SK-N-SH treated with all-trans-retinoic acid at 6 μM for 48 hours (cell line): ENCODE data around the gene GBGT1.

ENCODE experiments used
- ARNTL ChIP-seq: fragments of 450-650 bp; formaldehyde crosslinking; IDR thresholded peaks from 2 replicates; pipeline ENCODE4 v1.5.0; 2020; ENCODE audit warnings: low read depth, mild to moderate bottlenecking, moderate library complexity, borderline replicate concordance
- CREB5 ChIP-seq: fragments of 250-450 bp; sonication (Bioruptor Pico); IDR thresholded peaks from 2 replicates; pipeline ENCODE4 v1.5.1; 2020; ENCODE audit warnings: low read depth, mild to moderate bottlenecking, moderate library complexity
- ESRRG ChIP-seq: fragments of 250-450 bp; sonication (Bioruptor Pico); IDR thresholded peaks from 2 replicates; pipeline ENCODE4 v1.6.1; 2021; ENCODE audit warnings: mild to moderate bottlenecking
- PATZ1 ChIP-seq: fragments of 250-450 bp; sonication (Bioruptor Pico); IDR thresholded peaks from 2 replicates; pipeline ENCODE4 v1.8.0; 2020; ENCODE audit warnings: mild to moderate bottlenecking, moderate library complexity, borderline replicate concordance
- POU6F1 ChIP-seq: fragments of 250-450 bp; sonication (Bioruptor Pico); IDR thresholded peaks from 2 replicates; pipeline ENCODE4 v1.8.0; 2021; ENCODE audit warnings: low read depth, mild to moderate bottlenecking, moderate library complexity, borderline replicate concordance
- PPARA ChIP-seq: fragments of 250-450 bp; sonication (Bioruptor Pico); IDR thresholded peaks from 2 replicates; pipeline ENCODE4 v1.5.0; 2020; ENCODE audit warnings: mild to moderate bottlenecking, borderline replicate concordance
- RARB ChIP-seq: fragments of 250-450 bp; sonication (Bioruptor Pico); IDR thresholded peaks from 2 replicates; pipeline ENCODE4 v1.8.0; 2021; ENCODE audit warnings: mild to moderate bottlenecking, moderate library complexity
- SNAI2 ChIP-seq: fragments of 250-450 bp; sonication (Bioruptor Pico); IDR thresholded peaks from 2 replicates; pipeline ENCODE4 v1.5.0; 2020; ENCODE audit warnings: mild to moderate bottlenecking, moderate library complexity
- TOX ChIP-seq: fragments of 250-450 bp; sonication (Bioruptor Pico); IDR thresholded peaks from 2 replicates; pipeline ENCODE4 v1.8.0; 2021; ENCODE audit warnings: mild to moderate bottlenecking, moderate library complexity, borderline replicate concordance
- ZC3H10 ChIP-seq: fragments of 250-450 bp; sonication (Bioruptor Pico); IDR thresholded peaks from 2 replicates; pipeline ENCODE4 v1.5.1; 2021; ENCODE audit warnings: mild to moderate bottlenecking, moderate library complexity
- ZFP3 ChIP-seq: fragments of 250-450 bp; sonication (Bioruptor Pico); IDR thresholded peaks from 2 replicates; pipeline ENCODE4 v1.5.0; 2020; ENCODE audit warnings: mild to moderate bottlenecking, moderate library complexity
- ZFP30 ChIP-seq: fragments of 450-650 bp; formaldehyde crosslinking; IDR thresholded peaks from 2 replicates; pipeline ENCODE4 v1.5.0; 2022; ENCODE audit warnings: mild to moderate bottlenecking, moderate library complexity
- ZNF565 ChIP-seq: fragments of 450-650 bp; formaldehyde crosslinking; conservative IDR thresholded peaks from 2 replicates; pipeline ENCODE4 v1.5.0; 2020; ENCODE audit warnings: low read depth, mild to moderate bottlenecking, moderate library complexity
- ZNF8 ChIP-seq: fragments of 450-650 bp; formaldehyde crosslinking; IDR thresholded peaks from 2 replicates; pipeline ENCODE4 v1.5.0; 2020; ENCODE audit warnings: mild to moderate bottlenecking, moderate library complexity

GRCh38 chr9:133125941-133126696 is 37.6 kb downstream of the GBGT1 start:
- TF ChIP-seq ZNF8 (CRISPR knock-in tag) (no peak), ZFP30 (no peak), ZC3H10 (CRISPR knock-in tag) (no peak), ZFP3 (no peak), RARB (no peak), ARNTL (CRISPR knock-in tag) (no peak), CREB5 (CRISPR knock-in tag) (no peak), PPARA (CRISPR knock-in tag) (no peak), SNAI2 (no peak), ZNF565 (CRISPR knock-in tag) (no peak), ESRRG (CRISPR knock-in tag) (no peak), TOX (CRISPR knock-in tag) (no peak), PATZ1 (CRISPR knock-in tag) (no peak), POU6F1 (CRISPR knock-in tag) (no peak)
